H1 (cell line): ENCODE data around the gene AMPH. TPM values are rescaled to one million over a fixed set of nuclear protein-coding genes. Genes with fewer than 3 reads are reported as not detected.

Experiments
- CHD2 ChIP-seq: IDR thresholded peaks from 2 replicates; pipeline ENCODE4 v1.6.1; 2012; ENCODE audit warnings: low read length, improper control_type of control experiment
- GTF2F1 ChIP-seq: IDR thresholded peaks from 2 replicates; pipeline ENCODE4 v1.6.1; 2012; ENCODE audit warnings: low read depth, low read length, improper control_type of control experiment, borderline replicate concordance
- RBBP5 ChIP-seq: IDR thresholded peaks from 2 replicates; pipeline ENCODE4 v1.7.1; 2012; ENCODE audit warnings: low read depth, mild to moderate bottlenecking, inconsistent platforms, low read length, moderate library complexity, borderline replicate concordance
- TAF7 ChIP-seq: optimal IDR thresholded peaks from 2 replicates; pipeline ENCODE3; 2011; ENCODE audit warnings: low read depth, mild to moderate bottlenecking, inconsistent platforms, low read length, moderate library complexity, borderline replicate concordance
- ZNF274 ChIP-seq: IDR thresholded peaks from 2 replicates; pipeline ENCODE4 v1.7.0; 2012; ENCODE audit warnings: low read length, borderline replicate concordance; ENCODE audit errors: extremely low read depth
- polyA plus RNA-seq, 7 experiments: library from polyadenylated mRNA; depleted of rRNA in 3 of 7; stranded (reverse) in 5 of 7; unstranded in 2 of 7; fragments of >200 nt in 5 of 7; fragments of 200-250 nt in 2 of 7; gene quantifications; 1 replicate in 5 of 7; 2 replicates in 1 of 7; 4 replicates in 1 of 7; pipeline versions ENCODE4 v1.2.1 to v1.2.3, GENCODE V29; 2011 to 2013; ENCODE audit warnings: missing spikeins in 2 of 7, mixed read lengths in 2 of 7
- total RNA-seq: library from RNA; stranded (reverse); fragmentation: NEBNext Ultra II Directional; extraction: Animal tissue kit (Norgen Biotek cat#: 25700); gene quantifications from 2 replicates; pipeline ENCODE4 v1.2.1, GENCODE V29; 2021
- TF ChIP-seq, protein P1 (sequence below): IDR thresholded peaks from 2 replicates; pipeline ENCODE4 v1.6.1; 2011; ENCODE audit warnings: low read depth, mild to moderate bottlenecking, low read length; ENCODE audit not compliant: insufficient read depth
- TF ChIP-seq, protein P2 (sequence below), 3 experiments: IDR thresholded peaks; 1 replicate in 2 of 3; 2 replicates in 1 of 3; pipeline versions ENCODE4 v1.5.1 to v1.6.1; 2011; ENCODE audit warnings: low read length in 3 of 3, mild to moderate bottlenecking in 3 of 3, inconsistent platforms in 2 of 3, low read depth in 1 of 3, moderate library complexity in 1 of 3; ENCODE audit not compliant: insufficient read depth in 1 of 3; ENCODE audit errors: control extremely low read depth in 1 of 3

AMPH gene
- total and polyA plus RNA-seq, 2 of the 8 experiments (the other 6 are each of a cell fraction or from before 2014, with no cell fraction given) = 7.3 to 12.2 TPM

DNA sequence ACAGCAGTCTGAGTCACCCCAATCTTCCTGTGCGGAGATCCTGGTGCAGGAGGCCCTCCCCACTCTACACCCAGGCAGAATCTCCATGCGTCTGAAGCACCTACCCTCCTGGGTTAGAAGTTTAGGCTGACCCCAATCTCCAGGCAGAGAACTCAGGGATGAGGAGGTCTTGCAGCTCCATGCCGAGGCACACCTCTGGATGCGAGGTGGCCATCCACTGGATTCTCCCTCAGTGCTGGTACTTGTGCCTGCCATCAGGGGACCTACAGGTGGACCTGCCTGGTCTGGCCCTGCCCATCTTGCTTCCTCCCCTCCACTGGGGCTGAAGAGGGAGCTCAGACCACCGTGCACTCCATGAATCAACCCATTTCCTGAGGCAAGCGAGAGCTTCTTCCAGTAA, 28.8 kb upstream of the AMPH start (continued):
- TF ChIP-seq, protein P1, sequence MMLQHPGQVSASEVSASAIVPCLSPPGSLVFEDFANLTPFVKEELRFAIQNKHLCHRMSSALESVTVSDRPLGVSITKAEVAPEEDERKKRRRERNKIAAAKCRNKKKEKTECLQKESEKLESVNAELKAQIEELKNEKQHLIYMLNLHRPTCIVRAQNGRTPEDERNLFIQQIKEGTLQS = no peak
- TF ChIP-seq, protein P2, sequence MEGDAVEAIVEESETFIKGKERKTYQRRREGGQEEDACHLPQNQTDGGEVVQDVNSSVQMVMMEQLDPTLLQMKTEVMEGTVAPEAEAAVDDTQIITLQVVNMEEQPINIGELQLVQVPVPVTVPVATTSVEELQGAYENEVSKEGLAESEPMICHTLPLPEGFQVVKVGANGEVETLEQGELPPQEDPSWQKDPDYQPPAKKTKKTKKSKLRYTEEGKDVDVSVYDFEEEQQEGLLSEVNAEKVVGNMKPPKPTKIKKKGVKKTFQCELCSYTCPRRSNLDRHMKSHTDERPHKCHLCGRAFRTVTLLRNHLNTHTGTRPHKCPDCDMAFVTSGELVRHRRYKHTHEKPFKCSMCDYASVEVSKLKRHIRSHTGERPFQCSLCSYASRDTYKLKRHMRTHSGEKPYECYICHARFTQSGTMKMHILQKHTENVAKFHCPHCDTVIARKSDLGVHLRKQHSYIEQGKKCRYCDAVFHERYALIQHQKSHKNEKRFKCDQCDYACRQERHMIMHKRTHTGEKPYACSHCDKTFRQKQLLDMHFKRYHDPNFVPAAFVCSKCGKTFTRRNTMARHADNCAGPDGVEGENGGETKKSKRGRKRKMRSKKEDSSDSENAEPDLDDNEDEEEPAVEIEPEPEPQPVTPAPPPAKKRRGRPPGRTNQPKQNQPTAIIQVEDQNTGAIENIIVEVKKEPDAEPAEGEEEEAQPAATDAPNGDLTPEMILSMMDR (IDR thresholded peaks at IDR 0.05; ENCODE audit: control extremely low read depth in 1 of 3, insufficient read depth in 1 of 3, low read depth in 1 of 3, low read length in 3 of 3) = no peak
- no peak for TF ChIP-seq GTF2F1
- TF ChIP-seq CHD2 = no peak
- no peak for TF ChIP-seq RBBP5
- no peak for TF ChIP-seq ZNF274
- no peak for TF ChIP-seq TAF7
